Myocyte (in vitro differentiated cells): ENCODE results near the gene LZTS3. TPM values are rescaled to one million over a fixed set of nuclear protein-coding genes. Genes with fewer than 3 reads are reported as not detected.
"Not testable (repeated sequence)": the region's sequence is repeated elsewhere in the genome, so short reads cannot be mapped to it uniquely, and the experiment has no call there.

Experiments
- DNase-seq: peaks from one replicate; pipeline ENCODE4 v3.0.0-alpha.2; 2012; ENCODE audit warnings: low read depth
- polyA plus RNA-seq: library from polyadenylated mRNA; unstranded; fragments of >200 nt; gene quantifications from one replicate; pipeline ENCODE4 v1.2.1, GENCODE V29; 2012; ENCODE audit warnings: missing spikeins
- total RNA-seq: library from RNA; depleted of rRNA; stranded (reverse); fragments of >200 nt; gene quantifications from 2 replicates; pipeline ENCODE4 v1.2.3, GENCODE V29; 2014

The LZTS3 gene
- total RNA-seq, result 5.8 and 8.5 TPM in 2 replicates
- polyA plus RNA-seq, result 7.0 TPM

DNA sequence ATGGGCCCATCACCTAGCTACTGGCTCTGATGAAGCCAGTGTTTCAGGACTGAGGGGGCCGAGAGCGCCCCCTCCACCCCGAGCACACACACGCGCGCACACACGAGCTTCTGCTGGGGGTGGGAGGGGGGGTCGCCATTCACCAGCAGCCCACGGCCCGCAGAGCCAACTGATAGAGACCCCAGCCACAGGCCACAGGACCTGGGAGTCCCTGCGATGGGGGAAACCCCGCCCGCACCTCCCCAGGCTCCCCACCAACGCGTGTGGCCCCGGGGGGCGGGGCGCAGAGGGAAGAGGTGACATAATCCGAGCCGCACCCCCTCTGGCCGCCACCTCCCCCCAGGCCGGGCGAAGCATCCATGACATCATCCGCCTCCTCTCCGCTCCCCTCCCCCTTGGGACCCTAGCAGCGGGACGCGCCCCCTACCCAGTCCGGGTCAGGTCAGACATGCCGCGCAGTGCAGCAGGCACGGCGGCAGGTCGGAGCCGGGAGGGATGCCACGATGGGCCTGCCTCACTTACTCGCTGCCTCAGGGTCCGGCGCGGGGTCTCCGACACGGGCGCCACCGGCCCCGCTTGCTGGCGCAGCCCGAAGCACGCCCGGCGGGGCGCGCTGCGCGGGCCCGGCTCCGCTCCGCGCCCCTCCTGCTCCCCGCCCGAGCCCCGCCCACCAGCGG, at the start of gene LZTS3:
Gene LZTS3, minus strand, starts transcription at position 617 of the 677 bp plus-strand sequence. CDS start 6,386 bp downstream, outside the sequence.
- DNase-seq, result peak; percentile 62

- peak; percentile 92 for DNase-seq
Measured at GRCh38 chr20:3221398-3222226, 48.3 kb upstream of the LZTS3 start.

GRCh38 chr20:3218307-3218988, 45.1 kb upstream of the LZTS3 start:
- DNase-seq, result no peak

- DNase-seq, result not testable (repeated sequence)
Measured at GRCh38 chr20:3215359-3215917, 42.1 kb upstream of the LZTS3 start.

GRCh38 chr20:3213226-3213625, 39.9 kb upstream of the LZTS3 start:
- no peak for DNase-seq

DNA sequence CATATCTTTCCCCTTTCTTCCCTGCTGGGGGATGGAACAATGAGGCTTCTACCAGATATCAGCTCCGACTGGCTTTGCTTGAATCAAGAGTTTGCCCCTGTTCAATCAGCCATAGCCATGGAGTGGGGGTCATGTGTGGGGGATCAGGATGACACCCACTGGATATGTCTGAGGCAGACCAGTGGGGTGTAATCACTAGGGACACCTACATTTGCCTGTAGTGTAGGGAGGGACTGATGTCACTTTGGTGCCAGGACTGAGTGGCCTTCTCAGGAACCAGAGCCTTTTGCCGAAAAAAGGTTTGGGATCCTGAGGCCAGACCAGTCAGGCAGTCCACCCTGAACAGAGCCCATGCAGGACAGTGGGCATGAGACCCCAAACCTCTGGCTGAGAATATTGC, 37.0 kb upstream of the LZTS3 start:
- no peak for DNase-seq

DNA sequence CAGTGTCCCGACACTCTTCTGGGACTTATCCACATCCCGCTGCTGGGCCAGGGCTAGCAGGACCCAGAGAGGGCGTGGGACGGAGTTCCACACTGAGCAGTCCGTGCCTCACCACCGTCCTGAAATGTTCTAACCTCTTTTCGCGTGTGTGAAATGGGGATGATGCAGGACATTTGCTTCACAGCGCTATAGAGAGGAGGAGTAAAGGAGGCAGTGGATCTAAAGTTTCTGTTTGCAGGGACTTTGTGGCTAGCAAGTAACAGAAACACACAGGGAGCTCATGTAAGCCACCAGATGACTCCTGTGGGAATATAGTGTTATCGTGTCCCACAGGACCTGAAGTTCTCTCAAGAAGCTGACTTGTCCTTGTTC, 36.6 kb upstream of the LZTS3 start:
- peak; percentile 24 for DNase-seq

DNA sequence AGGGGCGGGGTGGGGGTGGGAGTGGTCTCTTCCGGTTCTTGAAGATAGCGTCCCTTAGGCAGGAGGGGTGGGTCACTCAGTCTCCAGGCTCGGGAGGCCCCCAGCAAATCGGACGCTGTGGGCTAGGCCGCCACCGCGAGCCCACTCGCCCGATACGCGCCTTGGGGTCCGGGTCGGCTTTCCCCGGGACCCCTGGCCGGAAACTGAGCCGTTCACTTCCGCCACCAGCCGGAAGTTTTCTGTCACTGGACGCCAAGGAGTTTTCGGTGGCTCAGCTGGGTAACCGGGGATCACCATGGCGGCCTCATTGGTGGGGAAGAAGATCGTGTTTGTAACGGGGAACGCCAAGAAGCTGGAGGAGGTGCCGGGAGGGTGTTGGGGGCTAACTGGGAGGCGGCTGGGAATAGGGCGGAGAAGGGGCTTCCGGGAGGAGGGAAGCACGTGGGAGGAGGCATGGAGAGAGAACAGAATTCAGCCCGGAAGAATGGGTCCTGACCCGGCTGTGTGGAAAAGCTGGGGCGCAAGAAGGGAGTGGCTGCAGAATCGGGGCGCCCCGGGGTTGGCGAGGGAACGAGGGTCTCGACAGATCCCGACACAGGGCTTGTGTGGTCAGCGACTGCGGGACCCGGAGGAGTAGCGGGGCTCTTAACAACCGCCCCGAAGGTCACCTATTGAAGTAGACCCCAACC, 36.1 kb upstream of the LZTS3 start, which contains the start of gene ITPA:
Gene ITPA, plus strand, starts transcription at position 242 of the 689 bp plus-strand sequence. Its CDS starts 54 bp downstream, at position 296.
- peak; percentile 70 for DNase-seq

DNA sequence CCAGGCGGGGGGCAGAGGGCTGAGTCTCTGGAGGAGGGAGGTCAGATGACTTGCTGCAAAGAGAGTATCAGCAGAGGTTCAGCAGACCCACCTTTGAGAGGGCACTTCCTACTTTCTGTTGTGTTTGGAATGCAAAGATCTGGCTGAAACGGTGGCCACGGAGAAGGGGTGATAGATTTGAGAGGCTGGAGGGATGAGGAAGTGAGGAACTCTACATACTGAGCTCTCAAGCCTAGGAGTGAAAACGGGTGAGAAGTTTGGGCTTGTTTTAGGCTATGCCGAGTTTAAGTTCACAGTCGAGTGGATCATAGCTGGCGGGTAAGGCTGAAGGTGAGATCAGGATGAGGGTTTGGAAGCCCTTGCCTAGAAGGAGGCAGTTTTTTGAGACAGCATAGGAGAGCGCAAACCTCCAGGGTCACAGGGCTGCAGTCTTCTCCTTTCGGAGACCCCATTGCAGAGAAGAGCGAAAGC, 35.5 kb upstream of the LZTS3 start:
- DNase-seq, result no peak

DNA sequence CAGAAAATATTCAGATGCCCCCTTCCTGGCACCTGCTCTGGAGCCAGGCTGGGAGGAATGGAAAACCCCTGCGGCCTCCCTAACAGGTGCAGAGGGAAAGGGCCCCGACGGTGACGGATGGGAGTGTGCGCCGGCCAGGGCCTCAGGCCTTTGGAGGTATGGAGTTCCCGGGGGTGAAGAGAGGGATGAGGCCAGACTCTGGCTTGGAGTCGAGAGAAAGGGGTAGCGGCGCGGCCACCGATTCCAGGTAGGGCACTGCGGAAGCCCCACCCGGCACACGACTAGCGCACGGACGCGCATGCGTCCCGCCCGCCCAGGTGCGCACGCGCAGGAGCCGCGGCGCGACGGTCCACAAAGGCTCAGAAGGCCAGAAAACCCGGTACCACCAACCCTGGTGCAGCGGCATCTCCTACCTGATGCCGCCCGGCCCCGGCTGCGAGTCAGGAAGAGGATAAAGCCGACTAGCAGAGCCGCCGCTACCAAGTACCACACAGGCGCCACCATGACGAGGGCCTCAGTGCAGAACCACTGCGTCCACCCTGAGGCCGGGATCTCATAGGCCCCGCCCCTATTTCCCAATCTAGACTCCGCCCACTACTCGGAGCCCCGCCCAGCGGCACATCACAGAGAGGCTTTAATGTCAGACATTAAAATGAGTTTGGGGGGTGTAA, 30.9 kb upstream of the LZTS3 start, which contains the start of gene DDRGK1:
Gene DDRGK1, minus strand, starts transcription at position 559 of the 671 bp plus-strand sequence. Its CDS starts 55 bp downstream, at position 504.
- DNase-seq, result peak; percentile 90

DNA sequence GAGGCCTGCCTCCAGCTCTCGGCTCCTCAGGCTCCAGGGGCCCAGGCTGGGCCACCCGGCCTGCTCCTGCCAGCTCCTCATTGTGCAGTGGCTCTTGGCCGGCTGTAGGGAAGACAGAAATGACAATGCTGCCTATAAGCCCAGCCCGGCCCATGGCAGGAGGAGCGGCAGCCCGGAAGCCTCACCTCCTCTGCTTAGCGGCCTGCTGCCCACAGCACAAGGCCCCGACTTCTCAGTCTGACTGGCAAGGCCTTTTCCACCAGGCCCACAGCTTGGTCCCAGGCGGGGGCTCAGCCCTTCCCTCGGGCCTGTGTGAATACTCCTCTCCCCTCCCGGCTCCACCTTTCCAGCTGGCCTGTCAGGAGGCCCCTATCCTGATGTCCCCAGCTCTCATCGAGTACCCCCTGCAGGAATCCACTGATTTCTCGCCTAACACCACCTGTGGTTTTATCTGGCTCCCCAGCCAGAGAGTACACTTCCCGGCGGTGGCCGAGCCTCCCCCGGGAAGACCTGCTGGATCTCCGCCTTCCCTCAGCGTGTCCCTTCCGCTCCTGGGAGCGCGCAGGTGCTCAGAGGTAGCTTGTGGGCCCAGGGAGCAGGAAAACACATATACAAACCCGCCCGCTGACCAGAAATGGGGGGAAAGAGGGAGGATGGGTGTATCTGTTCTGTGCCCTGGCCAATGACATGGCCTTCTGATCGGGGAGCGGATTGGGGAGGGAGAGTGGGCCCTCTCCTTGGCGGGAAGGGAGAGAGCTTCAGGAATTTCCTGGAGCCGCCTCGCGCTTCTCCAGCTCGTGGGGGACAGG, 30.2 kb upstream of the LZTS3 start:
- no peak for DNase-seq

GRCh38 chr20:3202965-3203314, 29.6 kb upstream of the LZTS3 start:
- no peak for DNase-seq

DNA sequence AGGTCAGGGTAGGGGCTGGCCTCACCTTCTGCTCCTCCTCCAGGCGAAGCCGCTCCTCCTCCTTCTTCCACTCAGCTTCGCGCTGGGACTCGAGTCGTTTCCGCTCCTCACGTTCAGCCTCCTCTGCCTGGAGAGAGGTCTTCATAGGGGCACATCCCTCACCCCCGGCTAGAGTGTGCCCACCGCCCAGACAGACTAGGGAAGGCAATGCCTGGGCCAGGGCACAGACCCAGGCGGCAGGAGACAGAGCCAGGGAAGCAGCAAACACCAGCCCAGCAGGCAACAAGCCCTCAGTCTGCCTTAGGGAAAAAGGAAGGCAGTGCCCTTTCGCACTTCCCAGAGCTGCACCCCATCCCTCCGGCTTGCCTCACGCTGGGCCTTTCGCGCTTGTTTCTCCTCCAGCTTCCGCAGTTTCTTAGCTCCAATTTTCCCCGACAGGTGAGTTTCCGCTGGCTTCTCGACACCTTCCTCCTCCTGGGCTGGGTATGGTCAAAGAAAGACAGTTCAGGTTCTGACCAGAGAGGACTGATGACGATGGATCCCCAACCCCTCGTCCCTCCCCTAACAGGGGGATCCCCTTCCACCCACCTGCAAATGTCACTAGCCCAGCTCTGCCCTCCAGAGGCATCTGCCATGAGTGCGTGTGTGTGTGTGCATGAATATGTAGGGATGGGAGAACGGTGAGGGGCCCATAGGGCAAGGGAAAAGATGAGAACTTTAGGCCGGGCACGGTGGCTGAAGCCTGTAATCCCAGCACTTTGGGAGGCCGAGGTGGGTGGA, 26.8 kb upstream of the LZTS3 start:
- DNase-seq, result no peak

- DNase-seq, result no peak
Measured at GRCh38 chr20:3199206-3199605, 25.9 kb upstream of the LZTS3 start.

GRCh38 chr20:3195590-3196237, 22.4 kb upstream of the LZTS3 start:
- DNase-seq, result no peak

- DNase-seq, result no peak
Measured at GRCh38 chr20:3194617-3195280, 21.4 kb upstream of the LZTS3 start.
